Measurements from ENCODE around the gene LILRB1.
A peak's percentile ranks its signal among the peaks of the same experiment; 100 is the strongest.
"Not testable (repeated sequence)": the region's sequence is repeated elsewhere in the genome, so short reads cannot be mapped to it uniquely, and the experiment has no call there.

The LILRB1 gene

DNA sequence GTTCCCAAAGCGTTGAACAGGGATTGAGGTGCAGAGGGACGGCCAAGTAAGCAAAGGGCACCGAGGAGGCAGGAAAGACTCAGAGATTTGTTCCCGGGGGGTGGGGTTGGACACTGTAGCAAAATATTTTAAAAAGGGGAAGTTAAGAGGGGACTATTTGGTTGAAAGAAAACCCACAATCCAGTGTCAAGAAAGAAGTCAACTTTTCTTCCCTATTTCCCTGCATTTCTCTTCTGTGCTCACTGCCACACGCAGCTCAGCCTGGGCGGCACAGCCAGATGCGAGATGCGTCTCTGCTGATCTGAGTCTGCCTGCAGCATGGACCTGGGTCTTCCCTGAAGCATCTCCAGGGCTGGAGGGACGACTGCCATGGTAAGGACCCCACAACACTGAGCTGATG is at the start of gene LILRB1:
TSS of gene LILRB1 (plus strand) at position 223 of the 400 bp plus-strand sequence. CDS start 590 bp downstream, outside the sequence.
- DNase-seq: peak in 2 of 14 donors; percentile 19 to 39

DNA sequence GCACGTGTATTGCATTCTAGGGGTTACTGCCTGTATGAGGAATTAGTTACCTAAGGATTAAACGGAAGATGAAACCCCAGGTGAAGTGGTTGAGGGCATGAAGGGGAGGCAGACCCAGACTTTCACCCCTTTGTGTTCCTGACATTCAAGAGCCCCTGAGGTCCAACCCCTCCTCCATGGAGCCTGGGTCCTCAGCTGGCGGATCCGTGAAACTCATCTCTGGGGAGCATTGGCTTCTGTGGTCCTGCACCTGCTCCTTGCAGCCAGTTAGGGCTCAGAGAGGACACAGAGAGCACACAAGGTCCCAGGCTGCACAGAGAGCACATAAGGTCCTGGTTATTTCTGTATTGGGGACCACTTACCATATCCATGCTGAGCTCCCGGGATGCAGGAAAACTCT is 43.9 kb upstream of the LILRB1 start:
- no peak for DNase-seq

DNA sequence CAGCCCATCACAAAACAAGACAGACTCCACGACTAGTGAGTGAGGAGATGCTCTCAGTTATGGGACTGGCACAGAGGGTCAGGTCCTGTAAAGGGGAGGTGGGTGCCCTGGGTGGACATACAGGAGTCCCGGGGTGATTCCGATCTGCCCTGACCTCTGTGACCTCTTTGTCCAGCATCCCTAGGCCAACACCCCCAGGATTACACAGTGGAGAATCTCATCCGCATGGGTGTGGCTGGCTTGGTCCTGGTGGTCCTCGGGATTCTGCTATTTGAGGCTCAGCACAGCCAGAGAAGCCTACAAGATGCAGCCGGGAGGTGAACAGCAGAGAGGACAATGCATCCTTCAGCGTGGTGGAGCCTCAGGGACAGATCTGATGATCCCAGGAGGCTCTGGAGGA is 43.3 kb upstream of the LILRB1 start:
- no peak for DNase-seq

DNA sequence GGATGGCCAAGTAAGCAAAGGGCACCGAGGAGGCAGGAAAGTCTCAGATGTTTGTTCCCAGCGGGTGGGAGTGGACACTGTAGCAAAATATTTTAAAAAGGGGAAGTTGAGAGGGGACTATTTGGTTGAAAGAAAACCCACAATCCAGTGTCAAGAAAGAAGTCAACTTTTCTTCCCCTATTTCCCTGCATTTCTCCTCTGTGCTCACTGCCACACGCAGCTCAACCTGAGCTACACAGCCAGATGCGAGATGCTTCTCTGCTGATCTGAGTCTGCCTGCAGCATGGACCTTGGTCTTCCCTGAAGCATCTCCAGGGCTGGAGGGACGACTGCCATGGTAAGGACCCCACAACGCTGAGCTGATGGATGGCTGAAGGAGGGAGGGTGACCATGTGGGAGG is 36.8 kb upstream of the LILRB1 start, which contains the start of gene LILRA1:
TSS of gene LILRA1 (plus strand) at position 188 of the 400 bp plus-strand sequence. CDS start 613 bp downstream, outside the sequence.
- peak in 1 of 14 donors; percentile 28 for DNase-seq

DNA sequence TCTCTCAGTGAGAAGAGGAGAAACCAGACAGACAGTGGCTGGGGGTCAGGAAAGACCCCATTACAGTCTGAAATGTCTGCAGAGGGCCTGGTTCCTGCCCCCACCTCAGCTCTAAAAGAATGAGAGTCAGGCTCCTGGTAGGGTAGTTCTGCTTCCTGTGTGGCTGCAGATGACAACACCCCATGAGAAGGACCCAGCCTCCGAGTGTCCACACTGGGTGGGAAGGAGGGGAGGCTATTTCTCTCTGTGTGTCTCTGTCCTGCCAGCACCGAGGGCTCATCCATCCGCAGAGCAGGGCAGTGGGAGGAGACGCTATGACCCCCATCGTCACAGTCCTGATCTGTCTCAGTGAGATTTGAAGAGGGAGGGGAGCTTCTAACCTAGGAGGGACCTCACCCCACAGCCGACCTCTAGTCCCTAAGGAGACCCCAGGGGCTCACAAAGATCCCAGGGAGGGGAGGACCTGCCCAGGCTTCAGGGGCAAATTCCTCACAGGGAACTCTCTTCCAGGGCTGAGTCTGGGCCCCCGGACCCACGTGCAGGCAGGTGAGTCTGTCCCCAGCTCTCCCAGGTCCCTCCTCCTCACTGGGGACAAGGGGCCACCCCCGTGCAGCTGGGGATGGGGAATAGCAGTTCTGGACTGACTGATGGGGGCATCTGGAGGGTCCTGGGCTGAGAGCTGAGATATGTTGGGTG is 36.2 kb upstream of the LILRB1 start:
- peak in 2 of 14 donors; percentile 28 to 40 for DNase-seq

DNA sequence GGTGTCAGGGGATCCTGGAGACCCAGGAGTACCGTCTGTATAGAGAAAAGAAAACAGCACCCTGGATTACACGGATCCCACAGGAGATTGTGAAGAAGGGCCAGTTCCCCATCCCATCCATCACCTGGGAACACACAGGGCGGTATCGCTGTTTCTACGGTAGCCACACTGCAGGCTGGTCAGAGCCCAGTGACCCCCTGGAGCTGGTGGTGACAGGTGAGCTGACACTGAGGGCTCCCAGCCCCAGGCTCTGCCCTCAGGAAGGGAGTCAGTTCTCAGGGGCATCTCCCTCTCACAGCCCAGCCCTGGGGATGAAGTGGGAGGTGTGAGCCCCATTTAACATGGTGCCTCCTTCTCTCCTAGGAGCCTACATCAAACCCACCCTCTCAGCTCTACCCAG is 35.5 kb upstream of the LILRB1 start:
- no peak for DNase-seq

DNA sequence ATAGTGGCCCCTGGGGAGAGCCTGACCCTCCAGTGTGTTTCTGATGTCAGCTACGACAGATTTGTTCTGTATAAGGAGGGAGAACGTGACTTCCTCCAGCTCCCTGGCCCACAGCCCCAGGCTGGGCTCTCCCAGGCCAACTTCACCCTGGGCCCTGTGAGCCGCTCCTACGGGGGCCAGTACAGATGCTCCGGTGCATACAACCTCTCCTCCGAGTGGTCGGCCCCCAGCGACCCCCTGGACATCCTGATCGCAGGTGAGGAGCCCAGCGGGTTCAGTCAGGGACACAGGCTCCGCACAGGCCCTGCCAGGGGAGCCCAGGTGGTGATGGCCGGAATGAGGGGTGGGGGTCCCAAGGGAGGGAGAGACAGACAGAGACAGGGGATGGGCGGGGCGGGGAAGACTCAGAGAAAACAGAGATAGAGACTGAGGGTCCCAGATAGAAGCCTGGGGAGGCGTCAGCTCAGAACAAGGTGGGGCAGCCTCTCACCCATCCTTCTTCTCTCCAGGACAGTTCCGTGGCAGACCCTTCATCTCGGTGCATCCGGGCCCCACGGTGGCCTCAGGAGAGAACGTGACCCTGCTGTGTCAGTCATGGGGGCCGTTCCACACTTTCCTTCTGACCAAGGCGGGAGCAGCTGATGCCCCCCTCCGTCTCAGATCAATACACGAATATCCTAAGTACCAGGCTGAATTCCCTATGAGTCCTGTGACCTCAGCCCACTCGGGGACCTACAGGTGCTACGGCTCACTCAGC is 34.4 kb upstream of the LILRB1 start:
- not testable (repeated sequence) for DNase-seq

DNA sequence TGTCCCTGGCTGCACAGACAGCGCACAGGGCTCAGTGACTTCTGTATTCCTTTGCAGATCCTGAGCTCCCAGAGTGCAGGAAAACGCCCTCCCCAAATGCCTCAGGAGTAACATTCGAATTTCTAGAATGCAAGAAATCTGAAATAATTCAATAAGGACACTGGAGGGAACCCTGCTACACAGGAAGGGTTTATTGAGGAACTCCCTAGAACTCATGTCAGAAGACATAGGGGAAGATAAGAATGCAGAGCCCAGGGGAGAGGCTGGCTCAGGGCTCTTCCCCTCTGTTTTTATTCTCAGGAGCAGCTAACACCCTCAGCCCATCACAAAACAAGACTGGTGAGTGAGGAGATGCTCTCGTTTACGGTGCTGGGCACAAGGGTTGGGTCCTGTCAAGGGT is 30.1 kb upstream of the LILRB1 start:
- DNase-seq: no peak

DNA sequence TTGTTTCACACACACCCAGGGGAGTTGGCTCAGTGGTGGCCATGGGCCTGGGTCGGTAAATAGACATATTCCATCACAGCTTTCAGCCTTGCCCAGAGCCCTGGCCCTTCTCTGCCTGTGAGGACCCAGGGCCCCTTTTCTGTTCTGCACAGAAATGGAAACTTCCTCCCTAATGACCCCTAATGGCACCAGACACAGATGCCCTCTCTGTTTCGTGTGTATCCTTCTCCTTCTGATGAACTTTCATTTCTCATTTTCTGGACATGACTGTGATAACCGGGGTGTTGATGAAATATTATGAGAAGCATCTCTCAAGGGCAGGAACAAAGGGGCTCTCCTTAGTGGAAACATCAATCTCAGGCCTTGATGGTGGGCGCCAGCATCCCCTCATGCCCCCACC is 24.1 kb upstream of the LILRB1 start:
- no peak for DNase-seq

DNA sequence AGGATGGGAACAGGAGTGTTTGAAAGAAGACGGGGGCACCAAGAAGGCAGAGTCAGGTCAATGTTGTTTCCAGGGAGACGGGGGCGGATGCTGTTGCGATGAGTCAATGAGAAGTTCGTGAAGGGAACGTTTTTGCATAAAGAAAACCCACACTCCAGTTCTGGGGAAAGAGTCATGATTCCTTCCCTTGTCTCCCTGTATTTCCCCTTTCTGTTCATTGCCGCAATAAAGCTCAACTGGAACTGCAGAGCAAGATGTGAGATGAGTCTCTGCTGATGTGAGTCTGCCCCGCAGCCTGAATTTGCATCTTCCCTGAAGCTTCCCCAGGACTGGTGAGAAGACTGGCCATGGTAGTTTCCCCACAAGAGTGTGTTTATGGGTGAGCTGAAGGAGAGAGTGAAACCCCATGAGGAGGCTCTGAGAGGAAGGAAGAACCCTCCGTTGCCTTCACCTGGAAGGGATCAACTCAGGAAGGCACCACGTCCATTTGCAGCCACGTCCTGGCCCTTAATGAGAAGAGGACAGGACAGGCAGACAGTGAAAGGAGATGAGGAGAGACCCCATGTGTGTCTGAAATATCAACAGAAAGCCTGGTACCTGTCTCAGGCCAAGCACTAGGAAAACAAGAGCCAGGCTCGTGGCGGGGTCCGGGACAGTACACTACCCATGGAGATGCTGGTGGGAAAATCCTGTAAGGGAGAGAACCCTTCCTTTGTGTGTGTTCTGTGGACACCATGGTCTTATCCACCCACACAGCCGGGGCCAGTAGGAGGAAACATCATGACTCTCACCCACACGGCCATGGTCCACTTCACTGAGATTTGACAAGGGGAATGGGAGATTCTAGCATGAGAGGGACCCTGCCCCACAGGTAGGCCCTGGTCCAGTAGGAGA is 23.1 kb upstream of the LILRB1 start:
- DNase-seq: no peak

DNA sequence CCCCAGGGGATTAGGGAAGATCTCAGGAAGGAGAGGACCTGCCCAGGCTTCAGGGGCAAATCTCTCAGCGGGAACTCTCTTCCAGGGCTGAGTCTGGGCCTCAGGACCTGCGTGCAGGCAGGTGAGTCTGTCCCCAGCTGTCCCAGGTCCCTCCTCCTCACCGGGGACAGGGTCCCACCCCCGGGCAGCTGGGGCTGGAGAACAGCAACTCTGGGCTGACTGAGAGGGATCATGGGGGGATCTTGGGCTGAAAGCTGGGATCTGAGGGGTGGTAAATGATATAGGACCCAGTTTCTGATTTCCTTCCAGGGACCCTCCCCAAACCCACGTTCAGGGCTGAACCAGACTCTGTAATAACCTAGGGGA is 22.5 kb upstream of the LILRB1 start:
- DNase-seq: no peak

DNA sequence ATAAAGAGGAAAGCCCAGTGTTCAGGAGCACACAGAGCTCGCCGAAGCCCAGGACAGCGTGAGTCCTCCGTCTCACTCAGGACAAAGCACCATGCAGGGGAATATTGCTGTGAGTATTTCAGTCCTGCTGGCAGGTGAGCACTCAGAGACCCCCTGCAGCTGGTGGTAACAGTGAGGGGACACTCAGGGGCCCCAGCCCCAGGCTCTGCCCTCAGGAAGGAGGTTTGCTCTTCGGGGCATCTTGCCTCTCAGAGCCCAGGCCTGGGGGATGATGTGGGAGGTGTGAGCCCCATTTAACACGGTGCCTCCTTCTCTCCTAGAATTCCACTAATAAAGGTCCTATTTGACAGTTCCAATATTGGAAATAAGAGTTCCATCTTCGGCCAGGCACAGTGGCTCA is 22.1 kb upstream of the LILRB1 start:
- no peak for DNase-seq

DNA sequence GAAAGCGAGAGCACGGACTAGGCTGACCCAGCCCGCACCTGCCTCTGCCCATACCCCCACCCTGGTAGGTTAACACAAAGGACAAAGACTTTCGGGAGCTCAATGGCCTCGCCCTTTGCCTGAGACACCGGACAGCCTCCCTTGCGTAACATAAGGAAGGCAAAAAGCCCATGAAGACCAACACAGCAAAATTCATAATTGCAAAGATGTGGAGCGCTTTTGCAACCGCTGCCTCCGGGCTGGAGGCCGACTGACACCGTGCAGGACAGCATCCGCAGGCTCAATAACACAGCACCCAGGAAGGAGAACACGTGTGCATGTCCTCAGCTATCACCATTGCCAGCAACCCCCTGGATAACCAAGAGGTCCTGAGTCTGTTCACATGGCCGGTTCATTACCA is 21.5 kb upstream of the LILRB1 start:
- DNase-seq: no peak

DNA sequence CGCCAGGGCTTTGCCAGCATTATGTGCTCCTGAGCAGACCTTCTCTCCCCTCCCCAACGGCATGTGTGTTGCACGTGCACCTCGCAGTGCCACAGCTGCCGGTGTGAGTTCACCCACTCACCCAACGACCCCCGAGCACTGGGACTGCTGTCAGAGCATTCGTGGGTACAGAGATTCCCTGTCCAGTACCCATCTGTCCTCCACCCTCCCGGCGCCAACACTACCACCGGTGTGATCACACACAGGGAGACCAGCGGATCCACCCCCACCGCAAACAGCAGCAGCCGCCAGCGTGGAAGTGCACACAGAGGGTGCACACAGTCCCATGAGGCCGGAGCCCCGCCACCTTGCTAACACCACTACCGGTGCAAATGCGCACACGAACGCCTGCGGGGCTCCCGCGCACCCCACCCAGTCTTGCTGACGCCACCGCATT is 20.9 kb upstream of the LILRB1 start:
- no peak for DNase-seq

DNA sequence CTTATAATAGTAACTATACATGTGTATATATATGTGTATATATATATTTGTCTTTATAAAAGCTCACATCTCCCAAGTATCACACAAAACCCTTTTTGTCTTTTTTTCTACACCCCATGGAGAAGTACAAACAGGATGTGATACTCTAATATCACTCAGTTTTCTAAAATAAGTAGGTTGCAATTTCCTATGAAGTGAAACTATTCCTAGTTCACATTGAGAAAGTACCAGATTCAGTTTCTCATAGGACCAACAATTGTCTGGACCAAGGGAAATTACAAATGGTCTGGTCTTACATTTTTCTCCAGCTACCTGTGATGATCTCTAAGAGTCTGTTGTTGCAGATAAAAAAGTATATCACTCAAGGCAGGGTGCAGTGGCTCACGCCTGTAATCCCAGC is 17.9 kb upstream of the LILRB1 start:
- DNase-seq: no peak

DNA sequence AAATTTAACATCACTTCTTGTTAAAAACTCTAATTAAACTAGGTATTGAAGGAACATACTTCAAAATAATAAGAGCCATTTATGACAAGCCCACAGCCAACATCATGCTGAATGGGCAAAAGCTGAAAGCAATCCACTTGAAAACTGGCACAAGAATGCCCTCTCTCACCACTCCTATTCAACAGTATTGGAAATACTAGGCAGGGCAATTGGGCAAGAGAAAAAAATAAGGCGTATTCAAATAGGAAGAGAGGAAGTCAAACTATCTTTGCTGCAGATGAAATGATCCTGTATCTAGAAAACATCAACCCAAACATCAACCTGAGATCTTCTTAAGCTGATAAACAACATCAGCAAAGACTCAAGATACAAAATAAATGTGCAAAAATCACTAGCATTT is 15.6 kb upstream of the LILRB1 start:
- no peak for DNase-seq

DNA sequence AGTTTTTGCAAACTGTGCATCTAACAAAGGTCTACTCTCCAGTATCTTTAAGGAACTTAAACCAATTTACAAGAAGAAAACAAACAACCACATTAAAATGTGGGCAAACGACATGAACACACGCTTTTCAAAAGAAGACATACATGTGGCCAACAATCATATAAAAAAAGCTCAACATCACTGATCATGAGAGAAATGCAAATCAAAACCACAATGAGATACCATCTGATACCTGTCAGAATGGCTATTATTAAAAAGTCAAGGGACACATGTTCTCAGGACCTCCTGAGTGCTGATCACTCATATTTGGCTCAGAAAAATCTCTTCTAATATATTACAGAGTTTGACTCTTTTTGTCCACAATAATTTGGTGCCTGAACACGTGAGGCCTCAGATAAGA is 14.2 kb upstream of the LILRB1 start:
- DNase-seq: no peak

DNA sequence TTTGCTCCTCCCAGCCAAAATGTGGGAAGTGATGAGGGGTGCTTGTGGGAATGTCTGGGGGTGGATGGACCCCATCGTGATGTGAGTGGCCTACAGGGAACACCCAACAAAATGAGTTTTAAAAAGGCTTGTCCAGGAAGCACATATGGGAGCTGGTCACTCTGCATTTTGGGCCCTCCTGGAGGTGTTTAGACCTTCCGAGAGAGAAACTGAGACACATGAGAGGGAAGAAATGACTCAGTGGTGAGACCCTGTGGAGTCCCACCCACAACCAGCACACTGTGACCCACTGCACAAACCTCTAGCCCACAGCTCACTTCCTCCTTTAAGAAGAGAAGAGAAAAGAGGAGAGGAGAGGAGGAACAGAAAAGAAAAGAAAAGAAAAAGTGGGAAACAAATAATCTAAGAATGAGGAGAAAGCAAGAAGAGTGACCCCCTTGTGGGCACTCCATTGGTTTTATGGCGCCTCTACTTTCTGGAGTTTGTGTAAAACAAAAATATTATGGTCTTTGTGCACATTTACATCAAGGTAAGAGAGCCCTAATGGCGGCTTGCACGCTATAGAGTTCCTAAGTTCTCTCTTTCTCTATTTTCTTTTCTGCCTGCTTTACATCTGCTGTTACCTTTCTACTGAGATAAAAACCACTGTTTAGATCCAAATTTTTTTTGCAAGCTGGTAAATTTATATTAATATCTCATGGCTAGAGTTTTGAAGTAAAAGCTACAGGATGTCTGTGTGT is 13.3 kb upstream of the LILRB1 start:
- peak in 2 of 14 donors; percentile 1 to 11 for DNase-seq

DNA sequence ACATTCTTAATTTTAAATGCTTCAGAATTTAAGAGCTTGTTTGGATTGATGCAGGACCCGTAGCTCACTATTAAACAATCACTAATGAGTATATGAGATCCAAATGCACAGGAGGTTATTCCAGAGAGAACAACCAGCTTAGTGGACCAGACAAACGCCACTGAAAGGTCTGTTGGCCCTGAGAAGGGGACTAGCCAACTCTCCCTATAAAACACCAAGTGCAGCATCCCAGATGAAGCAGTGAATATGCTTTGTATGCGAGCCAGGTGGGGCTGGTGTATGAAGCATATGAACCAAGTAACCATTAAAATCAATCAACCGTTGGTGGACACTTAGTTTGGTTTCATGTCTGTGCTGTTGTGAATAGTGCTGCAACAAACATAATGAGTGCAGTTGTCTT is 9.8 kb upstream of the LILRB1 start:
- DNase-seq: no peak

DNA sequence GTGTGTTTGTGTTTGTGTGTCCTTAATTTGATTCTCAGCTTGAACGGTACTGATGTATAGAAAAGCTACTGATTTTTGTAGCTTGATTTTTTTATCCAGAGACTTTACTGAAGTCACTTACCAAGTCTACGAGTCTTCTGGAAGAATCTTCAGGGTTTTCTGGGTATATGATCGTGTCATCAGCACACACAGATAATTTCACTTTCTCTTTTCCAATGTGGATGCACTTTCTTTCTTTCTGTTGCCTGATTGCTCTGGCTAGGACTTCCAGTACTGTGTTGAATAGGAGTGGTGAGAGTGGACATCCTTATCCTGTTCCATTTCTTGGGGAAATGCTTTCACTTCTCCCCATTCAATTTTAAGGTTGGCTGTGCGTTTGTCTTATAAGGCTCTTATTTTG is 7.9 kb upstream of the LILRB1 start:
- no peak for DNase-seq

DNA sequence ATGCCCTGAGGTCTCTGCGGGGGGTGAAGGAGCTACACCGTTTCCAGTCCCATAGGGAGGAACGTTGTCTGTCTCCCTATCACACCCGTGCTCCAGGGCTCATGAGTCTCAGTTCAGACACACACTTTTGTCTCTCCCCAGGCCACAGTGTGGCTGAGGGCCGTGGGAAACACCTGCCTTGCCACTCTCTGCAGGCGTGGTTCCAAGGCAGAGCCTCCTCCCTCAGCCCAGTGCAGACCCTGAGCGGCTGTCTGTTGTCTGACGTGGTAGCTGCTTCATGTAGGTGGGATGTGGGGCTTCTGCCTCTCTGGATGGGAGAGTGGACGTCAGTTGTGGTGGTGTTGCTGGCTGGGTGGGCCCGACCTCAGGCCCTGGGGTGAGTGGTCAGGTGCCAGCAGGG is 6.0 kb upstream of the LILRB1 start:
- DNase-seq: not testable (repeated sequence)

Data from C1 segment of cervical spinal cord (tissue), 14 donors.